Psoas muscle (tissue), 8 donors: ENCODE results near the gene RAB40C. TPM values are rescaled to one million over a fixed set of nuclear protein-coding genes. Genes with fewer than 3 reads are reported as not detected.

Experiments used
- ATAC-seq, 4 donors: fragments of 200-7000 bp; cut with Tn5 transposase; one replicate each; pipeline ENCODE4 v1.9.1; 2020; ENCODE audit warnings: moderate library complexity in 3 of 4, mild to moderate bottlenecking in 2 of 4
- DNase-seq, 2 donors: peaks; one replicate each; pipeline ENCODE4 v3.0.0-alpha.2; 2020
- H3K27ac ChIP-seq: fragments of 200-600 bp; one replicate; pipeline ENCODE4 v1.8.0; 2022
- H3K27me3 ChIP-seq, 3 donors: fragments of 200-600 bp in 1 of 3; one replicate each; pipeline versions ENCODE4 v1.6.1 to v1.8.0; 2013 to 2022; ENCODE audit warnings: low read length in 2 of 3, mild to moderate bottlenecking in 2 of 3, moderate library complexity in 1 of 3; ENCODE audit not compliant: insufficient read depth in 3 of 3
- H3K36me3 ChIP-seq, 2 donors: fragments of 200-600 bp in 1 of 2; one replicate each; pipeline versions ENCODE4 v1.6.1 to v1.8.0; 2013 to 2022; ENCODE audit warnings: low read depth in 1 of 2, mild to moderate bottlenecking in 1 of 2, moderate library complexity in 1 of 2; ENCODE audit not compliant: insufficient read depth in 1 of 2
- H3K4me1 ChIP-seq: fragments of 200-600 bp; one replicate; pipeline ENCODE4 v1.8.0; 2022
- H3K4me3 ChIP-seq: fragments of 200-600 bp; one replicate; pipeline ENCODE4 v1.8.0; 2022; ENCODE audit warnings: mild to moderate bottlenecking
- H3K9me3 ChIP-seq: fragments of 200-600 bp; one replicate; pipeline ENCODE4 v1.8.0; 2022
- WGBS, 3 donors: extraction: QIAGEN DNeasy Blood & Tissue Kit; methylation state at CpG; one replicate each; pipeline versions ENCODE4 v1.1.6 to v1.1.7; 2013; 5-methylcytosine and 5-hydroxymethylcytosine counted together
- intact Hi-C, 2 donors: fragments of 100-400 bp; cut with DNase I; formaldehyde crosslinking; loops; one replicate each; pipeline versions ENCODE4 v1.11.0 to v1.14.2; 2022
- polyA plus RNA-seq, 3 donors: library from polyadenylated mRNA; stranded (reverse); fragments of 200-250 nt; gene quantifications; one replicate each; pipeline ENCODE4 v1.2.3, GENCODE V29; 2013
- total RNA-seq, 4 donors: library from RNA; stranded (reverse); fragmentation: NEBNext Ultra II Directional in 2 of 4; extraction: Animal tissue kit (Norgen Biotek cat#: 25700) in 2 of 4; gene quantifications; one replicate each; pipeline versions ENCODE4 v1.2.1 to v1.2.4, GENCODE V29; 2021 to 2023
- TF ChIP-seq, protein P1 (sequence below): fragments of 200-600 bp; IDR thresholded peaks from one replicate; pipeline ENCODE4 v1.8.0; 2022; ENCODE audit warnings: antibody characterized with exemption
- donor health status: healthy with polysubstance abuse.
- donor health status: DM: no; HTN: no; CAD: no; lungs with moderate emphysema.
- donor health status: Bipolar disorder and iron deficiency.
- donor health status: healthy.
- donor health status: DM: yes; HTN: yes; CAD: no.
- donor health status: DM: no; HTN: no; CAD: no.
- donor health status: DM: no; HTN: no; CAD: no.
- donor health status: DM: yes; HTN: yes; CAD: no.

RAB40C gene
- total and polyA plus RNA-seq, 7 donors = 12.3 to 20.2 (median 15.7) TPM

DNA sequence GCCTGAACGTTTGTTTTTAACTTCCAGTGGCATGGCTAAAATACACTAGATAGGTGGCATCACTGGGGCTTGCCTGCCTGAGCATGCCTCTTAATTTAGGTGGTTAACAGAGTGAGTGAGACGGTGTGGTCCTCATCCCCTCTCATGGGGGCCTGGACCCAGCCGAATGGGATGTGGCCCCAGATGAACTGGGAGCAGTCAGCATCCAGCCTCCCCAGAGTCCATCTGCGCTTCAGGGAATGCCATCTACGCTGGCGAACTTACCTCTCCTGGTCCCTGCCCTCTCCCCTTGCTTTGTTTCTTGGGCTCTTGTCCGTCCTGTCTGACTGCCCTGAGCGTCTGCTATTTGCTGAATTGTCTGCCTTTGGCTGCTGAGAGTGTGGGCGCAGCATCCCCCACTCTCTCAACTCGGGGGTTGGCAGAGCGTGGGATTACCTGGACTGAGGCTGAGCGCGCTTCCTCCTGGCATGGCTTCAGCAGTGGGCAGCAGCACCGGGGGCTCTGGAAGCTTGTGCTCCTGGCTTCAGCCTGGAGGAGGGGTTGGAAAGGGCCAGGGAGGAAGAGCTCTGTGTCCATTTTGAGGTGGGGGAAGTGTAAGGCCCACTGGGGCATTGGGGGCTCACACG is 2.1 kb downstream of the RAB40C start:
- TF ChIP-seq, protein P1, sequence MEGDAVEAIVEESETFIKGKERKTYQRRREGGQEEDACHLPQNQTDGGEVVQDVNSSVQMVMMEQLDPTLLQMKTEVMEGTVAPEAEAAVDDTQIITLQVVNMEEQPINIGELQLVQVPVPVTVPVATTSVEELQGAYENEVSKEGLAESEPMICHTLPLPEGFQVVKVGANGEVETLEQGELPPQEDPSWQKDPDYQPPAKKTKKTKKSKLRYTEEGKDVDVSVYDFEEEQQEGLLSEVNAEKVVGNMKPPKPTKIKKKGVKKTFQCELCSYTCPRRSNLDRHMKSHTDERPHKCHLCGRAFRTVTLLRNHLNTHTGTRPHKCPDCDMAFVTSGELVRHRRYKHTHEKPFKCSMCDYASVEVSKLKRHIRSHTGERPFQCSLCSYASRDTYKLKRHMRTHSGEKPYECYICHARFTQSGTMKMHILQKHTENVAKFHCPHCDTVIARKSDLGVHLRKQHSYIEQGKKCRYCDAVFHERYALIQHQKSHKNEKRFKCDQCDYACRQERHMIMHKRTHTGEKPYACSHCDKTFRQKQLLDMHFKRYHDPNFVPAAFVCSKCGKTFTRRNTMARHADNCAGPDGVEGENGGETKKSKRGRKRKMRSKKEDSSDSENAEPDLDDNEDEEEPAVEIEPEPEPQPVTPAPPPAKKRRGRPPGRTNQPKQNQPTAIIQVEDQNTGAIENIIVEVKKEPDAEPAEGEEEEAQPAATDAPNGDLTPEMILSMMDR = no peak
- ATAC-seq (no peak), DNase-seq (no peak)
- intact Hi-C loops = loop anchor here (5.0 kb wide), 2 partner anchors 35 to 40 kb away; partner anchors contain the start of gene WFIKKN1 (in 1 of the 2)
- no peaks in the 10 kb centered on the region for H3K9me3 ChIP-seq
- H3K4me3 ChIP-seq = peak overlapping the region; percentile 96
- H3K27me3 ChIP-seq = no peaks in the 10 kb centered on the region
- peaks cover 66% of the 10 kb centered on the region for H3K4me1 ChIP-seq
- 61 to 81% (median 66%) methylated on average over 15 of the region's 15 CpGs for WGBS, 3 donors
- H3K36me3 ChIP-seq = peaks cover 0 to 4% of the 10 kb centered on the region in 2 donors
- H3K27ac ChIP-seq = peak overlapping the region; percentile 95

DNA sequence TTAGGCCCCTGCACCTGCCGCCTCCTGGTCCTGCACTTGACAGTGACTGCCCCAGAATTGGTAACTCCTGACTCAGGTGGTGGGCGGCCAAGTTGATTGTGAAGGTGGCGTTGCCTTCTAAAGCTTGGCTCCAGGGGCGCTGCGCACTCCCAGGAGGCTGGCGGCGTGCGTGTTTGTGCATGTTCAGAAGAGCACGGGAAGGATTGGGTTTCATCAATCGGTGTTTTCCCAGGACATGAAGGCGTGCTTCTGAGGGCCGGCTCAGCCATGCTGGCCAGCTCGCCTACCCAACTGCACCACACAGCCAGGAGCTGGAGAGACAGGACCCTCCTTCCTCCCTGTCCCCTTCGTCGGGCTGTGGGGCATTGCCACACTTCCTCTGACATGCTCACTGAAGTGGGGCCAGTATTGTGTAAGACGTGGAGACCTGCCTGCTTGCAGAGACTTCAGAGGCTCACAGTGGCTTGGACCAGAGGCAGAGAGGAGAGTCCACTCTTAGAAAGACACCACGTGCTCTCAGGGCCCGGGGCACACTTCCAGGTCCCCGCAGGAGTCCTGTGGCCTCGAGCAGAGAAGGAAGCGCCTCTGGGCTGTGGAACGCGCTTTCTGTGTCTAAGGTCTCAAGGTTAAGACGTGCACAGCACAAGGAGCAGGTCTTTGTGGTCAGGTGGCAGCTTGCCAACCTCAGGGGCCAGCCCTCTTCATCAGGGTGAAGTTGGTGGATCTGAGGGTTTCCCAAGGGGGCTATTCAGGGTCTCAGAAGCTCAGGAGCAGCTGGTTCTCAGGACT is 2.8 kb downstream of the RAB40C start:
- peak; percentile 74 to 89 for DNase-seq
- Histone ChIP-seq H3K27ac (peak overlapping the region; percentile 95), H3K4me1 (peaks cover 59% of the 10 kb centered on the region), H3K9me3 (no peaks in the 10 kb centered on the region), H3K4me3 (peak overlapping the region; percentile 96), H3K36me3 (peaks cover 0 to 4% of the 10 kb centered on the region in 2 donors), H3K27me3 (no peaks in the 10 kb centered on the region)
- WGBS, 3 donors = 25 to 50% (median 28%) methylated on average over 24 of the region's 24 CpGs
- intact Hi-C loops = loop anchor here (5.0 kb wide), 2 partner anchors 35 to 40 kb away; partner anchors contain the start of gene WFIKKN1 (in 1 of the 2)
- peak; percentile 32 to 59 (median 53) for ATAC-seq
- TF ChIP-seq, protein P1 = peak; percentile 47

DNA sequence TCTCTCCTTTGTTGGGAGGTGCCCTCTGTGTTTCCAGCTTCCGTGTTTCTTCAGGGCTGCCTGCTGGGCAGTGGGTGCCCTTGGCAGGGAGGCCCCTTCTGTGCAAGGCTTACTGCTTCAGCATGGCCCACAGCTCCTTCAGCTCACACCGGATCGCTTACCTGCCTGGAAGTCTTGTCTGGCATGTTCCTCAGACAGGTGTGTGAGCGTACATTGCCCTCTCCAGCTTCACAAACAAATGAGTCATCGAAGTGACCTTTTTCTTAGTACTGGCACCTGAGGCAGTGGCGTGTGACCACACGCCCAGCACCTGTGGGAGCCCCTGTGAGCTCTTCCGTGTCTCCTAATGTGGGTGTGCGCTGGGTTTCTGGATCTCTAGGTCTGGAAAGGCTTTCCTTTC is 3.5 kb downstream of the RAB40C start:
- 66 to 80% (median 71%) methylated on average over 9 of the region's 9 CpGs for WGBS, 3 donors
- TF ChIP-seq, protein P1 = no peak
- peaks cover 0 to 4% of the 10 kb centered on the region in 2 donors for H3K36me3 ChIP-seq
- no peaks in the 10 kb centered on the region for H3K27me3 ChIP-seq
- intact Hi-C loops = loop anchor here (5.0 kb wide), 2 partner anchors 34 to 39 kb away; partner anchors contain the start of gene WFIKKN1 (in 1 of the 2)
- peak overlapping the region; percentile 95 for H3K27ac ChIP-seq
- peaks cover 52% of the 10 kb centered on the region for H3K4me1 ChIP-seq
- H3K4me3 ChIP-seq = peak overlapping the region; percentile 96
- no peaks in the 10 kb centered on the region for H3K9me3 ChIP-seq
- DNase-seq (no peak), ATAC-seq (no peak)

DNA sequence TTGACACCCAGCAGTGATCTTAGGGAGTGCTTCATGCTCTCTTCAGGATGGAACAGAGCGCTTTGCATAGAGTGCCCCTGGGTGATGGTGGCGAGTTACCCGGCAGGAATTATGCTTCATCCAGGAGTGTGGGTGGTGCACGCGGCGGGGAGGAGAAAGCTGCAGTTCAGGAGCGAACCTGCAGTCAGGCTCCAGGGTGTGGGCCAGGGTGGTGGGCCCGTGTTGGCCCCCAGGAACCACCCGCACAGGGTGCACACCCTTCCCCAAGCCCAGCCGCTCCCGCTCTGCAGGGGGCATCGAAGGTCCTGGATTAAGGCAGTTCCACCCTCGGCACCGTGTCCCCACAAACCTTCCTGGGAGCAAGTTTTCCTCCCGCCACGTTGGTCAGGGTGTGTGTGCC is 3.9 kb downstream of the RAB40C start:
- Histone ChIP-seq H3K27ac (peak overlapping the region; percentile 95), H3K4me3 (peak overlapping the region; percentile 96), H3K36me3 (peaks cover 0 to 4% of the 10 kb centered on the region in 2 donors), H3K4me1 (peaks cover 52% of the 10 kb centered on the region), H3K27me3 (no peaks in the 10 kb centered on the region), H3K9me3 (no peaks in the 10 kb centered on the region)
- WGBS, 3 donors = 81 to 86% (median 86%) methylated on average over 16 of the region's 16 CpGs
- no peak for ATAC-seq
- TF ChIP-seq, protein P1 = no peak
- intact Hi-C loops = loop anchor here (5.0 kb wide), 2 partner anchors 33 to 38 kb away; partner anchors contain the start of gene WFIKKN1 (in 1 of the 2)
- no peak for DNase-seq
